Measurements from ENCODE around the gene VPS4B. TPM values are rescaled to one million over a fixed set of nuclear protein-coding genes. Genes with fewer than 3 reads are reported as not detected.

VPS4B gene
- total RNA-seq, 1 donor from 2014 or later = 57.2 TPM

DNA sequence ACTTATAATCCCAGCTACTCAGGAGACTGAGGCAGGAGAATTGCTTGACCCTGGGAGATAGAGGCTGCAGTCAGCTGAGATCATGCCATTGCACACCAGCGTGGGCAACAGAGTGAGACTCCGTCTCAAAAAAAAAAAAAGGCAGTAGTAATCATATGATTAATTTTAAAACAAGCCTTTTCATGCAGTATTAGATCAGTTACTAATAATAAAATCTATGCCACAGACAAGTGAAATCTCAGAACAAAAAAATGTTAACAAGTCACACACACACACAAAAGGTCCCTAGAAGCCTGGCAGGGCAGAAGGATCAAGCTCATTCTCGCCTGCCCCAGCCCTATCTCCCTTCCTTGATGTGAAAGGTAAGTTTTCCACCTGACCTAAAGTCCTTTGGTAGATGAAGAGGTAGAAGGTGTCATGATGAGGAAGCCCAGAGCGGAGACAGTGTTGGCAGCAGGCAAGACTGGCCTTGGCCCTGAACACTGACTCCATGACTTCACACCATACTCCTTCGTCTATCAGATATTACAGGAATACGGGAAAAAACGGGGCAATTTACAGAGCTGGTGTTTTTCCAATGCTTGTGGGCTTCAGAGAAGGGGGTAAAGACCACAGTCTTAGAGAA lies 65.9 kb downstream of the VPS4B start:
- Mint-ChIP-seq H3K9me3 (no peaks in the 10 kb centered on the region), H3K4me3 (no peak overlapping the region), H3K36me3 (peaks cover 26% of the 10 kb centered on the region), H3K27ac (no peak overlapping the region), H3K4me1 (ENCODE audit: unreplicated experiment) (no peaks in the 10 kb centered on the region), H3K27me3 (no peaks in the 10 kb centered on the region)
- DNase-seq (ENCODE audit: extremely low spot score, unreplicated experiment) = no peak
- TF ChIP-seq, protein P1, sequence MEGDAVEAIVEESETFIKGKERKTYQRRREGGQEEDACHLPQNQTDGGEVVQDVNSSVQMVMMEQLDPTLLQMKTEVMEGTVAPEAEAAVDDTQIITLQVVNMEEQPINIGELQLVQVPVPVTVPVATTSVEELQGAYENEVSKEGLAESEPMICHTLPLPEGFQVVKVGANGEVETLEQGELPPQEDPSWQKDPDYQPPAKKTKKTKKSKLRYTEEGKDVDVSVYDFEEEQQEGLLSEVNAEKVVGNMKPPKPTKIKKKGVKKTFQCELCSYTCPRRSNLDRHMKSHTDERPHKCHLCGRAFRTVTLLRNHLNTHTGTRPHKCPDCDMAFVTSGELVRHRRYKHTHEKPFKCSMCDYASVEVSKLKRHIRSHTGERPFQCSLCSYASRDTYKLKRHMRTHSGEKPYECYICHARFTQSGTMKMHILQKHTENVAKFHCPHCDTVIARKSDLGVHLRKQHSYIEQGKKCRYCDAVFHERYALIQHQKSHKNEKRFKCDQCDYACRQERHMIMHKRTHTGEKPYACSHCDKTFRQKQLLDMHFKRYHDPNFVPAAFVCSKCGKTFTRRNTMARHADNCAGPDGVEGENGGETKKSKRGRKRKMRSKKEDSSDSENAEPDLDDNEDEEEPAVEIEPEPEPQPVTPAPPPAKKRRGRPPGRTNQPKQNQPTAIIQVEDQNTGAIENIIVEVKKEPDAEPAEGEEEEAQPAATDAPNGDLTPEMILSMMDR (conservative IDR thresholded peaks at IDR 0.05) = no peak

DNA sequence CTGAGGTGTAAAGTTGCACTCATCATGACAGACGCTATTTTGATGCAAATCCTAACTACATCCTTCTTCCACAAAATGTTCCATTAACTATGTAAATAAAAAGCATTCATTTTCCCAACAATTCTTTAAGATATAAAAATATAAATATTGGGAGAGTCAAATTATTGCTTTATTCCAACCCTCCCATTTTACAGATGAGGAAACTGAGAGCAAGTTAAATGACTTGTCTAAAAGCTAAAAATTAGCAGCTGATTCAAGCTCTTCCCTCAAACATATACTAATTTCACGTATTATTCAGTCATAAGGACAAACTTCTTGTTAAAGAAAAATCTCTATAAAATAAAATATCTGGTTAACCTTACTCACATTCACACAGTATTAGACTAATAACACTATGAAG lies 72.0 kb downstream of the VPS4B start:
- no peak overlapping the region for H3K4me3 Mint-ChIP-seq
- H3K36me3 Mint-ChIP-seq = peaks cover 23% of the 10 kb centered on the region
- no peak for DNase-seq (ENCODE audit: extremely low spot score, unreplicated experiment)
- TF ChIP-seq, protein P1 (conservative IDR thresholded peaks at IDR 0.05) = no peak
- H3K27me3 Mint-ChIP-seq = no peaks in the 10 kb centered on the region
- no peak overlapping the region for H3K27ac Mint-ChIP-seq
- H3K9me3 Mint-ChIP-seq = no peaks in the 10 kb centered on the region
- peaks cover 1% of the 10 kb centered on the region for H3K4me1 Mint-ChIP-seq (ENCODE audit: unreplicated experiment)

DNA sequence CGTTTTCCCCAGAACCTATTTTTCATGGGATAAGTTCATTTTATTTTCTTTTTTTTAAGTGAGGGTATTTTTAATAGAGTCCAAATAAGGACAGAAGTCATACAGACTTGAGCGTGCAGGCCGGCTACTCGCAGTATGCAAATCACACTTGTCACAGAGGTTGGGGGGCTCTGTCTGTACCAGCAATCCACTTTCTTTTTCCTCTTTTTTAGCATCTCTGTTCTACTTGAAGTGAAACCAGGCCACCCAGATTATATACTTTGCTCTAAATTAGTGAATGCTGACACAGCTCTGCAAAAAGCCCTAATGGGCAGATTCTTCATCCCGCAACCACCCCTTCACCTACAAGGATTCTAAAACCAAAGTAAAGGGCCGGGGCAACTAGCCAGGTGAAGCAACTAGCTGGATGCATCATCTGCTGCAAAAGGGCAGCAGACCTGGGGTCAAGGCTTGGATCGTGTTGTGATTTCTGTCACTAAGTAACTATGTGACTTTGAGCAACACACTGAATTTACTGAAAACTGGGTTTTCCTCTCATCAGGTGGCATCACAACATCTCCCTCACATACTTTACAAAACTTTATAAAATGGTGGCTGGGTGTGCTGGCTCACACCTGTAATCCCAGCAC lies 73.7 kb downstream of the VPS4B start:
- no peak overlapping the region for H3K27ac Mint-ChIP-seq
- no peaks in the 10 kb centered on the region for H3K9me3 Mint-ChIP-seq
- peaks cover 21% of the 10 kb centered on the region for H3K36me3 Mint-ChIP-seq
- TF ChIP-seq, protein P1 (conservative IDR thresholded peaks at IDR 0.05) = no peak
- no peak overlapping the region for H3K4me3 Mint-ChIP-seq
- DNase-seq (ENCODE audit: extremely low spot score, unreplicated experiment) = no peak
- H3K27me3 Mint-ChIP-seq = no peaks in the 10 kb centered on the region
- peaks cover 7% of the 10 kb centered on the region for H3K4me1 Mint-ChIP-seq (ENCODE audit: unreplicated experiment)

DNA sequence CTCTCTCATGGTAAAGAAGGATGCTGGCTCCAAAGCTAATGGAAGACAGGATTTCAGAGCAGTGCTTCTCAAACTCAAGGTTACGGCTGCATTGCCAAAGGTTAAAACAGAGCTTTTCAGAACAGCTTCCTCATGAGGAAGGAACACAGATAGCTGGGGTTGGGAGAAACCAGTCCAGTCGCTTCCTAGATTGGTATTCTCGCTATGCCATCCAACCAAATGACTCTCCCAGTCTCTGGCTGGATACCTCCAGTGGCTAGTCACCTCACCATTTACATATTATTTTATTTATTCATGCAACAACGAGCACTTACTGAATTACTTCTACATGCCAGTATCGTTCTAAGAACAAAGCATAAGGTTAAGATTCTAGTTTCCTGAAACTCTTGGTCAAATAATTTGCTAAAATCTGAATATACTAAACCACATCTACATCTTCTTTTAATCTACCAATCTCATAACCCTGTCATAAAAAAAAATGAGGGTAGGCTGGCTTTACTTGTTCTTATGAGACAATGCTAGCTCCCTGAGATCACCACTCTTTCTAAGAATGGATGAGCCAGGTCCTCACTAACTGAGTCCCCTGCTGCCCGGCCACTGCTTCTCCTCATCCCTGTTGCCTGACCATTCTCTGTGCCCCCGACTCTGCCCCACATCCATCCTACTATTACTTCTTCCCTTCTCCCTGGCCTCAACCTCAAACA lies 75.6 kb downstream of the VPS4B start:
- DNase-seq (ENCODE audit: extremely low spot score, unreplicated experiment) = no peak
- no peaks in the 10 kb centered on the region for H3K9me3 Mint-ChIP-seq
- H3K4me1 Mint-ChIP-seq (ENCODE audit: unreplicated experiment) = peaks cover 7% of the 10 kb centered on the region
- TF ChIP-seq, protein P1 (conservative IDR thresholded peaks at IDR 0.05) = no peak
- no peaks in the 10 kb centered on the region for H3K27me3 Mint-ChIP-seq
- H3K36me3 Mint-ChIP-seq = peaks cover 20% of the 10 kb centered on the region
- H3K27ac Mint-ChIP-seq = no peak overlapping the region
- H3K4me3 Mint-ChIP-seq = no peak overlapping the region

DNA sequence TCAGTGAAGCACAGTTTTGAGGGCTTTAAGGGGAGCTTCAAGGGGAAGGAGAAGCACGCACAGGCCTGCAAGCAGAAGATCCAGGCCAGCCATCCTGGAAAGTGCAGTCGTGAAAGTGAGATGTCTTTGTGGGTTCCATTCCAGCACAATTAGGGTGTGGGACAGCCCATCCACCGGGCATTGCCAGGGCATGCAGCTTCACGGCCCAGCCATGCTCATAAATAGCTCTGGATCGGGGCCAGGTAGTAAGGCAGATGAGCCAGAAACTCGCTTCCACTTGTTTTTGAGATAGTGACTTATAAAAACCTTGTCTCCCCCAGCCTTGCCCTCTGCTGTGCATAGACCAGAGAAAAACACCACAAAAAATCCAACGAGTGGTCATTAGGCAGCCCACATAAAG lies 76.2 kb downstream of the VPS4B start:
- Mint-ChIP-seq H3K9me3 (no peaks in the 10 kb centered on the region), H3K4me1 (ENCODE audit: unreplicated experiment) (peaks cover 7% of the 10 kb centered on the region), H3K27me3 (no peaks in the 10 kb centered on the region), H3K4me3 (no peak overlapping the region), H3K36me3 (peaks cover 24% of the 10 kb centered on the region), H3K27ac (no peak overlapping the region)
- DNase-seq (ENCODE audit: extremely low spot score, unreplicated experiment) = no peak
- TF ChIP-seq, protein P1 (conservative IDR thresholded peaks at IDR 0.05) = no peak

All from type B pancreatic cell (in vitro differentiated cells).